ENCODE results near the gene NUP210. TPM values are rescaled to one million over a fixed set of nuclear protein-coding genes. Genes with fewer than 3 reads are reported as not detected.
A peak's percentile ranks its signal among the peaks of the same experiment; 100 is the strongest.
"Not testable (repeated sequence)": the region's sequence is repeated elsewhere in the genome, so short reads cannot be mapped to it uniquely, and the experiment has no call there.

The NUP210 gene
- polyA plus RNA-seq, 1 experiment, result 0.32 TPM

- H3K27me3 ChIP-seq (ENCODE audit: control insufficient read depth, insufficient read depth, low read length), result peaks cover 6% of the 10 kb centered on the region
- no peak for TF ChIP-seq CTCF (IDR thresholded peaks at IDR 0.05; ENCODE audit: insufficient read depth, low read depth, low read length)
- no peaks in the 10 kb centered on the region for H3K36me3 ChIP-seq (ENCODE audit: control insufficient read depth, insufficient read depth, low read length)
- POLR2A ChIA-PET, result no interaction called here
- CTCF ChIA-PET, result interaction anchor here (2.1 kb wide), 1 partner anchor 368 kb away, joined by 6 read pairs; no protein-coding TSS in a partner anchor
- no peak for DNase-seq (ENCODE audit: low read depth)
- H3K4me3 ChIP-seq (ENCODE audit: low read depth, low read length), result no peak overlapping the region
These were observed 39.7 kb upstream of the NUP210 start for GRCh38 chr3:13459605-13460340.

GRCh38 chr3:13457593-13457992 is 37.5 kb upstream of the NUP210 start:
- no peak for TF ChIP-seq CTCF (IDR thresholded peaks at IDR 0.05; ENCODE audit: insufficient read depth, low read depth, low read length)
- ChIA-PET POLR2A (no interaction called here), CTCF (interaction anchor here (1.7 to 2.1 kb wide), 2 partner anchors 200 to 366 kb away, joined by 4 to 6 read pairs; no protein-coding TSS in a partner anchor)
- no peak for DNase-seq (ENCODE audit: low read depth)
- Histone ChIP-seq H3K36me3 (ENCODE audit: control insufficient read depth, insufficient read depth, low read length) (no peaks in the 10 kb centered on the region), H3K4me3 (ENCODE audit: low read depth, low read length) (no peak overlapping the region), H3K27me3 (ENCODE audit: control insufficient read depth, insufficient read depth, low read length) (peaks cover 4% of the 10 kb centered on the region)

GRCh38 chr3:13455644-13456043 is 35.5 kb upstream of the NUP210 start:
- CTCF ChIA-PET, result interaction anchor here (1.0 to 6.3 kb wide), 2 partner anchors 192 to 364 kb away, joined by 3 to 99 read pairs; no protein-coding TSS in a partner anchor
- peaks cover 2% of the 10 kb centered on the region for H3K27me3 ChIP-seq (ENCODE audit: control insufficient read depth, insufficient read depth, low read length)
- no peak for DNase-seq (ENCODE audit: low read depth)
- H3K36me3 ChIP-seq (ENCODE audit: control insufficient read depth, insufficient read depth, low read length), result no peaks in the 10 kb centered on the region
- H3K4me3 ChIP-seq (ENCODE audit: low read depth, low read length), result no peak overlapping the region
- POLR2A ChIA-PET, result no interaction called here
- no peak for TF ChIP-seq CTCF (IDR thresholded peaks at IDR 0.05; ENCODE audit: insufficient read depth, low read depth, low read length)

- Histone ChIP-seq H3K36me3 (ENCODE audit: control insufficient read depth, insufficient read depth, low read length) (no peaks in the 10 kb centered on the region), H3K4me3 (ENCODE audit: low read depth, low read length) (no peak overlapping the region), H3K27me3 (ENCODE audit: control insufficient read depth, insufficient read depth, low read length) (peaks cover 2% of the 10 kb centered on the region)
- ChIA-PET POLR2A (no interaction called here), CTCF (interaction anchor here (0.6 to 6.3 kb wide), 37 partner anchors 9 to 1179 kb away, joined by 3 to 99 read pairs (median 4); partner anchors contain the start of gene HDAC11)
- no peak for DNase-seq (ENCODE audit: low read depth)
- peak; percentile 68 for TF ChIP-seq CTCF (IDR thresholded peaks at IDR 0.05; ENCODE audit: insufficient read depth, low read depth, low read length)
These were observed 32.6 kb upstream of the NUP210 start for GRCh38 chr3:13452490-13453335.

GRCh38 chr3:13451301-13451673 is 31.2 kb upstream of the NUP210 start:
- ChIA-PET POLR2A (no interaction called here), CTCF (interaction anchor here (1.3 to 6.3 kb wide), 11 partner anchors 9 to 360 kb away, joined by 3 to 99 read pairs (median 5); partner anchors contain the start of gene HDAC11)
- H3K27me3 ChIP-seq (ENCODE audit: control insufficient read depth, insufficient read depth, low read length), result no peaks in the 10 kb centered on the region; the same call in 1 of the 2 replicates
- no peaks in the 10 kb centered on the region for H3K36me3 ChIP-seq (ENCODE audit: control insufficient read depth, insufficient read depth, low read length)
- no peak for DNase-seq (ENCODE audit: low read depth)
- TF ChIP-seq CTCF (IDR thresholded peaks at IDR 0.05; ENCODE audit: insufficient read depth, low read depth, low read length), result no peak
- H3K4me3 ChIP-seq (ENCODE audit: low read depth, low read length), result peak overlapping the region; percentile 51

- H3K4me3 ChIP-seq (ENCODE audit: low read depth, low read length); DNase-seq (ENCODE audit: low read depth); POLR2A ChIA-PET; H3K36me3 ChIP-seq (ENCODE audit: control insufficient read depth, insufficient read depth, low read length); H3K27me3 ChIP-seq (ENCODE audit: control insufficient read depth, insufficient read depth, low read length): not testable (repeated sequence)
- CTCF ChIA-PET, result interaction anchor here (1.6 kb wide), 1 partner anchor 9 kb away, joined by 6 read pairs; no protein-coding TSS in a partner anchor
These were observed 22.8 kb upstream of the NUP210 start for GRCh38 chr3:13442882-13443281.
